Stimulated activated naive B cell treated with anti-CD40 and anti-IgM and Interleukin-4, amounts not matched to agents 10 μg/mL and 1 μg/mL and 100 μg/mL, for 72 hours (primary cell): ENCODE results near the gene CHMP4B.

ENCODE experiments used
- ATAC-seq, 2 donors: fragments of 150-1000 bp; cut with Tn5 transposase; replicated peaks; 2 replicates each; pipeline ENCODE4 v1.10.0; 2021; ENCODE audit warnings: moderate library complexity in 1 of 2
- DNase-seq: peaks from one replicate; pipeline ENCODE4 v3.0.0; 2021
- H3K27ac Mint-ChIP-seq: one replicate; pipeline ENCODE4 v1.8.0; 2022; ENCODE audit warnings: mild to moderate bottlenecking, mixed read lengths
- H3K27me3 Mint-ChIP-seq, 2 donors: one replicate each; pipeline ENCODE4 v1.8.0; 2022; ENCODE audit warnings: mixed read lengths in 2 of 2
- H3K36me3 Mint-ChIP-seq, 2 donors: one replicate each; pipeline ENCODE4 v1.8.0; 2022; ENCODE audit warnings: mixed read lengths in 2 of 2, mild to moderate bottlenecking in 1 of 2
- H3K4me1 Mint-ChIP-seq, 2 donors: one replicate each; pipeline ENCODE4 v1.8.0; 2022; ENCODE audit warnings: mixed read lengths in 2 of 2, mild to moderate bottlenecking in 1 of 2
- H3K4me3 Mint-ChIP-seq, 2 donors: one replicate each; pipeline ENCODE4 v1.8.0; 2022; ENCODE audit warnings: mild to moderate bottlenecking in 2 of 2, mixed read lengths in 2 of 2, moderate library complexity in 1 of 2
- H3K9me3 Mint-ChIP-seq, 2 donors: one replicate each; pipeline ENCODE4 v1.8.0; 2022; ENCODE audit warnings: mixed read lengths in 2 of 2, mild to moderate bottlenecking in 1 of 2

Gene CHMP4B

DNA sequence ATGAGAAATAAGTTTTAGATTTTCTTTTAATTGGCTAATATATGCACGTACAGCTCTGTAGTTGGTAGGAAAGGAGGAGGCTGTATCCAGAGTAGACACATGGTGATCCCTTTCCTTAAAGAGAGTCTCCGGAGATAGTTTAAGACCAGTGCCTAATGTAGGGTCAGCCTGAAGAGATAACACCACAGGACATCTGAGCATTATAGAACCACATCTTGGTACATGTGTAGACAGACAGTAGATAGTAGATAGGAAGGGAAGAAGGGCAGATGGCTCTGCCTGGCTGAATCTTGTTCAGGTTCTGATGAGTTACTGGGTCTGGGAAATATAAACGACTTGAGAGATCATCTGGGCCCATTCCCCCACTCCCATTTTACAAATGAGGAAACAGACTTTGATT, 18.5 kb downstream of the CHMP4B start:
- ATAC-seq, result no peak
- Mint-ChIP-seq H3K9me3 (no peaks in the 10 kb centered on the region), H3K36me3 (peaks cover 44 to 45% of the 10 kb centered on the region in 2 donors), H3K4me3 (no peak overlapping the region), H3K27ac (peak overlapping the region; percentile 75), H3K4me1 (peaks cover 54 to 83% of the 10 kb centered on the region in 2 donors), H3K27me3 (no peaks in the 10 kb centered on the region)
- DNase-seq, result no peak

DNA sequence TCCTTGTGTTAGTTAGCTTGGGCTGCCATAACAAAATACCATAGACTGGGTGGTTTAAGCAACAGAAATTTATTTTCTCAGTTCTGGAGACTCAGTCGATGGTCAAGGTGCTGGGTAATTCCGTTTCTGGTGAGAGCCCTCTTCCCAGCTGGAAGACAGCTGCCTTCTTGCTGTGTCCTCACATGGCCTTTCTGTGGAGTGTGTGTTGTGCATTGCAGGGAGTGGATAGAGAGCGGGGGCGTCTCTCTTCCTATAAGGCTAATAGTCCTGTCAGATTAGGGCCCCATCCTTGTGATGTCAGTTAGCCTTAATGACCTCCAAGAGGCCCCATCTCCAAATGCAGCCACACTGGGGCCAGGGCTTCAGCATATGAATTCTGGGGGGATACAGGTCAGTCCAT, 19.2 kb downstream of the CHMP4B start:
- DNase-seq (no peak), ATAC-seq (no peak)
- Mint-ChIP-seq H3K27me3 (no peaks in the 10 kb centered on the region), H3K4me1 (peaks cover 50 to 81% of the 10 kb centered on the region in 2 donors), H3K9me3 (no peaks in the 10 kb centered on the region), H3K4me3 (no peak overlapping the region), H3K27ac (peak overlapping the region; percentile 75), H3K36me3 (peaks cover 46 to 49% of the 10 kb centered on the region in 2 donors)

DNA sequence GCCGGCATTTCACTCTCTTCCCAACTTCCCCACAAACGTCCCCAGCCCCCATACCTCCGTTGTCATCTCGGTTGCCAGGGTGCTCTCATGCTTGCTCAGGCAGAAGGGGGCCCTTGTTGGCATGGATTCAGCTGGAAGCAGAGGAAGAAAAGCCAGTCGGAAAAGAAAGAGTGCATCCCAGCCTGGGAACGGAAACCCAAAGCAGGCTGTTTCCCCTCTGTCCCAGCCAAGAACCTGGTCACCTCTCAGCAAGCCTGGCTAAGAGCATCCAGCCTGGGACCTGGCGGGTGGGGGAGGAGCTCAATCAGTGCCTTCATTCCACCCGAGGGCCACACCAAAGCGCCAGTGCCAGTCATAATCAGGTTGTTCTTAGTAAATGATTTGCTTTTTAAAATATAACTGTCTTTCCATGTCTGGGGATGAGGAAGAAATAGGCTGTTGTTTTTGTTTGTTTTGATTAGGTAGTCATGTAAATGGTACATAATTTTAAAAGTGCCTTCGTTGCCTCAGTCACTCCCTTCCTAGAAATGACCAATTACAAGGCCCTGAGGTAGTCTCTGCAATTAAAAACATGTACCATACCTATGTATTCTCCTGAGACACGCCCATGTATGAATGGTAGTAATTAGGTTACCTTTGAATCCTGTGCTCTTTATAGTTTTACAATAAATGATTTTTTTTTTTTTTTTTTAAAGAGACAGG, 21.1 kb downstream of the CHMP4B start:
- Mint-ChIP-seq H3K4me3 (no peak overlapping the region), H3K36me3 (peaks cover 46 to 53% of the 10 kb centered on the region in 2 donors), H3K27me3 (no peaks in the 10 kb centered on the region), H3K27ac (no peak overlapping the region), H3K4me1 (peaks cover 46 to 81% of the 10 kb centered on the region in 2 donors), H3K9me3 (no peaks in the 10 kb centered on the region)
- no peak for DNase-seq
- no peak for ATAC-seq

DNA sequence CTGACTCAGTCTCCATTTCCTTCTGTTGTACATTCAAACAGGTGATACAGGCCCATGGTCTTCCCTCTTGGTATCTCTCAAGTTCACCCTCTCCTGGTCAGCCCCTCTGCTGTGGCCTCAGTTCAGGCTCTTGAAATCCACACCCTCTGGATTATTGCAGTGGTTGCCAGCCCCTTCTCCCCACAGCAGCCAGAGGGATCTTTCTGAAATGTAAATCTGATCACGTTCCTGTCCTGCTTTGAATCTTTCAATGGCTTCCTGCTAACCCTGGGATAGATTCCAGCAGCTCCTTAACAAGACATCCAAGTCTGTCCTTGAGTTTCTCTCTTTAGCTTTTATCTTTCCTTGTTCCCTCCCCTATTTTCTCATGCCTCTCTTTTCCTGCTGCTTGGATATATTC, 22.2 kb downstream of the CHMP4B start:
- no peak for DNase-seq
- Mint-ChIP-seq H3K4me3 (no peak overlapping the region), H3K36me3 (peaks cover 46 to 53% of the 10 kb centered on the region in 2 donors), H3K27ac (peak overlapping the region; percentile 14), H3K27me3 (no peaks in the 10 kb centered on the region), H3K4me1 (peaks cover 46 to 81% of the 10 kb centered on the region in 2 donors), H3K9me3 (no peaks in the 10 kb centered on the region)
- ATAC-seq, result no peak

DNA sequence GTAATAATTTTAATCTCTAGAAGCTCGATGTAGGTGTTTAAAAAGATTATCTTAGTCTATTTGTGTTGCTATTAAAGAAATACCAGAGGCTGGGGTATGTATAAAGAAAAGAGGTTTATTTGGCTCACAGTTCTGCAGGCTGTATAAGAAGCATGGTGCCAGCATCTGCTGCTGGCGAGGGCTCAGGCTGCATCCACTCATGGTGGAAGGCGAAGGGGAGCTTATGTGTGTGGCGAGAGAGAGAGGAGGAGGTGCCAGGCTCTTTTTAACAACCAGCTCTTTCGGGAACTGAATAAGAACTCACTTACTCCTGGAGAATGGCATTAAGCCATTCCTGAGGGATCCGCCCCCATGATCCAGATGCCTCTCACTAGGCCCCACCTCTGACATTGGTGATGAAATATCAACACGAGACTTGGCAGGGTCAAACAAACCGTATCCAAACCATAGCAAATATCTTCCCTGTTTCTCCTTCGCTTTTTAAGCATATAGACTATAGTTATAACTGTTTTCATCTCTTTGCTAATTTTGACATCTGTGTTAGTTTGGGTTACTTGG, 24.5 kb downstream of the CHMP4B start:
- Mint-ChIP-seq H3K36me3 (peaks cover 41 to 51% of the 10 kb centered on the region in 2 donors), H3K4me3 (no peak overlapping the region), H3K27me3 (no peaks in the 10 kb centered on the region), H3K9me3 (no peaks in the 10 kb centered on the region), H3K27ac (peak overlapping the region; percentile 32), H3K4me1 (peaks cover 54 to 81% of the 10 kb centered on the region in 2 donors)
- no peak for DNase-seq
- no peak for ATAC-seq

DNA sequence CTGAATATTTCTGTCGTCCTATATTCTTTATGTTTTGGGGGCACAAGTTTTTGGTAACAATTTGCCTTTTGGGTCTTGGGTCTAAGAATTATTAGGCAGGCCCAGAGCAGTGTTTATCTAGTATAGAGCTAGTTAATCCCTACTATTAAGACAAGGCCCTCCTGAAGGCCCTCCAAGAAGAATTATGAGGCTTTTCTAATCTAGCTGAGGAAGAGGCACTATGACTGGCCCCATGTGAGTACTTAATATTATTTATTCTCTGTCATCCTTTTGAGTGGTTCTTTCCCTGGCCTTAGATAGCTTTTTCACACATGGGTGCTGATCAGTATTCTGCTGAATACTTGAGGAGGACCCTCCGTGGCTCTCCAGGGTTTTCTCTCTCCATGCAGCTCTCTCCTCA, 25.1 kb downstream of the CHMP4B start:
- no peak overlapping the region for H3K27ac Mint-ChIP-seq

DNA sequence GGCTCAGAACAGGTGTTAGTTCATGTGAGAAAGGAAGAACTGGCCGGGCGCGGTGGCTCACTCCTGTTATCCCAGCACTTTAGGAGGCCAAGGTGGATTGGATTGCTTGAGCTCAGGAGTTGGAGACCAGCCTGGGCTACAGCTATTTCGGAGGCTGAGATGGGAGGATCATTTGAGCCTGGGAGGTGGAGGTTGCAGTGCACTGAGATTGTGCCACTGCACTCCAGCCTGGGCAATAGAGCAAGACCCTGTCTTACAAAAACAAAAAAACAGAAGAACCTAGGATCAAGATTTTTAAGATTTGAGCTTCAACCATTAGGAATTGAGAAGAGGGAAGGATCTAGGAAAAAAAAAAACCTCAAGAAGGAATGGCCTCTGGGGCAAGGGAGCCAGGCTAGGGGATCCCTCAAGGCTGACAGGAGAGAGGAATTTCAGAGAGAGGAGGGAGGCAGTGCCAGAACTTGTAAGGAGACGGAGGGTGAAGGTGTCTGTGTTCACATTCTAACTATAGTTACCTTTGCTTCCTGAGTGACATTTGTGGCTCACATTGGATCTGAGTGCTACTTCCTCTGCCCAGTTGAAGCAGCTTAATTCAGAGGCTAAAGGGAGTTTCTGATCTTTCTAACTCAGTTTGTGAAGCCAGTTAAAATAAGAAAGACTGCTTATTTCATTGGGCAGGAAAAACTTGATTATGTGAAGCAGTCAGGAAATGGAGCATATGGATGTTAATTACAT, 26.1 kb downstream of the CHMP4B start:
- peak; percentile 51 to 71 for ATAC-seq
- peaks cover 65 to 91% of the 10 kb centered on the region in 2 donors for H3K4me1 Mint-ChIP-seq

More for the DNA sequence above, 25.1 kb downstream of the CHMP4B start:
- peaks cover 59 to 86% of the 10 kb centered on the region in 2 donors for H3K4me1 Mint-ChIP-seq
- H3K36me3 Mint-ChIP-seq, result peaks cover 41 to 55% of the 10 kb centered on the region in 2 donors
- ATAC-seq, result no peak
- no peak for DNase-seq
- H3K27me3 Mint-ChIP-seq, result no peaks in the 10 kb centered on the region
- no peak overlapping the region for H3K4me3 Mint-ChIP-seq
- H3K9me3 Mint-ChIP-seq, result no peaks in the 10 kb centered on the region

DNA sequence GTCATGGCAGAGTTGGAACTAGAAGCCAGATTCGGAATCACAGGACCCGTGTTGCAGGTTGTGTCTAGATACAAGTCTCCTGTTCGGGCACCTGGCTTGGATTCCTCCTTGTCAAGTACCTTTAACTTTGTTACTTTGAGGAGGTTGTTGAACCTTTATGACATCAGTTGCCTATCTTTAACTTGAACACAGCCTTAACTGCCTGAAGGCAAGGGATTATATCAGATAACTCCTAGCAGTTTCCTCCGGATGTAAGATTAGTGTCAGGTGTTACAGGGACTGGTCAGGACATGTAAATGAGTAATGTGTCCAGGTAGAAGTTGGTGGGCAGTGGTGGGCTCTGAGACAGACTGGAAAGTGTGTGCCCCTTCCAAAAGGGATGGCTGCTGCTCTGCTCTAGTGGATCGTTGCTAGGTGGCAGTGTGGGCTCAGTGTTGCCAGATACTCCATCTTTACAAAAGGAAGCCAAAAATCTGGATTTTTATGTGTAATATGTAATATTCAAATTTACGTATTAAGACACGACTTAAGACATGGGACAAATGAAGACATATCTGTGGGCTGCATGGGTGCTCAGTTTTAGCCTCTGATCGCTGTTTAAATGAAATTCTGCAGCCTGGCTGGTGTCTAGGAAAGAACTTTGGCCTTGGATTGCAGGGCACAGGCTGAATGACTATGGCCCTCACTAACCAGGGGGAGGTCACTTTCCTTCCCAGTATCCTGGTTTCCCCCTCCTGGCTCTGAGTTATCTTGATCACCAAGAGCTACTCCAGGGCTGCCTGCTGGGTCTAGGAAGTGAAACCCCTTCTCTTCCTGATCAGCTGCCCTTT, 27.1 kb downstream of the CHMP4B start:
- no peaks in the 10 kb centered on the region for H3K27me3 Mint-ChIP-seq
- peak overlapping the region; percentile 75 for H3K27ac Mint-ChIP-seq
- peaks cover 27 to 39% of the 10 kb centered on the region in 2 donors for H3K36me3 Mint-ChIP-seq
- no peak overlapping the region for H3K4me3 Mint-ChIP-seq
- H3K4me1 Mint-ChIP-seq, result peaks cover 69 to 96% of the 10 kb centered on the region in 2 donors
- no peak for DNase-seq
- ATAC-seq, result no peak
- H3K9me3 Mint-ChIP-seq, result no peaks in the 10 kb centered on the region

More for the DNA sequence above, 26.1 kb downstream of the CHMP4B start:
- peak overlapping the region; percentile 83 for H3K27ac Mint-ChIP-seq
- peak overlapping the region in 1 of 2 donors; percentile 33 for H3K4me3 Mint-ChIP-seq
- no peak for DNase-seq
- no peaks in the 10 kb centered on the region for H3K27me3 Mint-ChIP-seq
- peaks cover 33 to 46% of the 10 kb centered on the region in 2 donors for H3K36me3 Mint-ChIP-seq
- no peaks in the 10 kb centered on the region for H3K9me3 Mint-ChIP-seq

DNA sequence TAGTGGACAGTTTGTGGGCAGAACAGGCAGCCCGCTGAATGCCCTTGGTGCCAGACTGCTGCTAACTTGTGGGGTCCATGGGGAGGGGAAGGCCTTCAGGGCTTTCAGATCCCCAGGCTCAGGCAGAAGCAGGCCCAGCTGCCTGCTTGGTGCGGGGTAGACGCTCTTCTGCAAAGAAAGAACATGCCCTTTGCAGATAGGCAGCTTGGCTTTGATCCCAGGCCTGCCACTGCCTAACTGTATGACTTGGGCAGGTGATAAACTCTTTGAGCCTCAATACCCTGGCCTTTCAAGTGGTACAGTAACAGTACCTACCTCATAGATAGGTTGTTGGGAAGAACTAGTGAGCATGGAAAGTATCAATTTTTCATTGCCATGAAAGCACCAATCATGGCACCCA, 28.4 kb downstream of the CHMP4B start:
- H3K4me1 Mint-ChIP-seq, result peaks cover 74 to 98% of the 10 kb centered on the region in 2 donors
- no peak for DNase-seq
- peak in 1 of 2 donors; percentile 30 for ATAC-seq
- H3K9me3 Mint-ChIP-seq, result no peaks in the 10 kb centered on the region
- H3K27ac Mint-ChIP-seq, result peak overlapping the region; percentile 31
- no peak overlapping the region for H3K4me3 Mint-ChIP-seq
- H3K27me3 Mint-ChIP-seq, result no peaks in the 10 kb centered on the region
- H3K36me3 Mint-ChIP-seq, result peaks cover 19 to 33% of the 10 kb centered on the region in 2 donors

DNA sequence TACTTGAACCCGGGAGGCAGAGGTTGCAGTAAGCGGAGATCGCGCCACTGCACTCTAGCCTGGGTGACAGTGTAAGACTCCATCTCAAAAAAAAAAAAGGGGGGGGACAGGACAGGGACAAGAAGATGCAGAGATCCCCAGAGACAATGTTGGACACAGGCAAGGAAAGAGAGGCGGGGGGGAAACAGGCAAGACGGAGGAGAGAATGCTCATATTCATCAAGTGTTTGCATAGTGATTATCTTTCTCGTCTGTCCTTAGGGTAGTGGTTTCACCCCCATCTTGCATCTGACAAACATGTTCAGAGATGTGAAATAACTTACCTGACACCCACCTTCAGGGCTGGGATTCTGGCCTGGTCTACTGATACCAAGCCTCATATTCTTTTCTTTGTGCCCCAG, 29.0 kb downstream of the CHMP4B start:
- H3K4me1 Mint-ChIP-seq, result peaks cover 73 to 100% of the 10 kb centered on the region in 2 donors
- DNase-seq (no peak), ATAC-seq (no peak)
- H3K27ac Mint-ChIP-seq, result no peak overlapping the region
- H3K4me3 Mint-ChIP-seq, result no peak overlapping the region
- H3K27me3 Mint-ChIP-seq, result no peaks in the 10 kb centered on the region
- peaks cover 15 to 28% of the 10 kb centered on the region in 2 donors for H3K36me3 Mint-ChIP-seq
- H3K9me3 Mint-ChIP-seq, result no peaks in the 10 kb centered on the region

DNA sequence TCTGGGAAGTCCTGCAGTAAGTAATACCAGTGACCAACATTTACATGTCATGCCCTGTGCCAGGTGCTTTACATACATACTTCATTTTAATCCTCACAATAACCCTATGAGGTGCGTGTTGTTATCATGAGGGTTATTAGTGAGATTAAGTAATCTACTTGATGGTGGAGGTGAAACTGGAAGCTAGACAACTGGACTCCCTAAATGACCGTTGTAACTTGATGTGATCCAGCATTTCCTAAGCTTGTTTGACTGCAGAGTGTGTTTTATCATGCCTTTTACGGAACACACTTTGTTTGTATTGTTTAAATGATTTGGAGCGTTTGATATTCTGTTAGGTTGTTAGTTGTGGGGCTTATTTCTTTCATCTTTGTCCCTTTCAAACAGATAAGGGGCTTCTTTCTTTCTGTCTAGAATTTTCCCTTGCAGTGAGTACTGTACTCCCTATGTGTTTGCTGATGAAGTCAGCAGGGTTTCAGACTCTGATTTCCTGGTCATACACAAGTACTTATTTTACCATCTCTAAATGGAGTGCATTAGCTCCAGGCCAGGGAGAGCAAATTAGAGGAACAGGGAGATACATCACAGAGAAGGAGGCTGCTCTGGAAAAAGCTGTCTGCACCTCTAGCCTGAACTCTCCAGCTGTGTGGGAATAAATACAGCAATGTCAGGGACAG, 29.7 kb downstream of the CHMP4B start:
- H3K36me3 Mint-ChIP-seq, result peaks cover 12 to 25% of the 10 kb centered on the region in 2 donors
- H3K4me1 Mint-ChIP-seq, result peaks cover 75 to 100% of the 10 kb centered on the region in 2 donors
- ATAC-seq (no peak), DNase-seq (no peak)
- H3K4me3 Mint-ChIP-seq, result no peak overlapping the region
- peak overlapping the region; percentile 43 for H3K27ac Mint-ChIP-seq
- no peaks in the 10 kb centered on the region for H3K27me3 Mint-ChIP-seq
- H3K9me3 Mint-ChIP-seq, result no peaks in the 10 kb centered on the region

DNA sequence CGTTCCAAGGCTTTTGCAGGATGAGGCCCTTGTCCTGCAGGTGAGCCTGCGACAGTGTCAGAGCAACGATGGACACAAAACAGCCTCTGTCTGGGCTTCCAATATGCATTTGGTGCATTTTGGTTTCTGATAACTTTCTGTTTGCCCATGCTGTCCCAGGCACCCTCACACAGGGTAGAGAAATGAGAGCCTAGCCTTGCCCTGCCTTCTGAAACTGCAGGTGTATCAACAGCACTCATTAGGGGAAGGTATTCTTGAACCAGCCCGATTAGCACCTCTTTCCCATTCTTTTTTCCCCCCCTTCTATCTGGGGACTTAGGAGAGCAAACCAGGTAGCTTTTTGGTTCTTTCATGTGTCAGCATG, 30.3 kb downstream of the CHMP4B start:
- Mint-ChIP-seq H3K36me3 (peaks cover 11 to 26% of the 10 kb centered on the region in 2 donors), H3K4me3 (no peak overlapping the region), H3K4me1 (peaks cover 77 to 100% of the 10 kb centered on the region in 2 donors), H3K9me3 (no peaks in the 10 kb centered on the region), H3K27ac (no peak overlapping the region), H3K27me3 (no peaks in the 10 kb centered on the region)
- DNase-seq, result no peak
- ATAC-seq, result no peak

DNA sequence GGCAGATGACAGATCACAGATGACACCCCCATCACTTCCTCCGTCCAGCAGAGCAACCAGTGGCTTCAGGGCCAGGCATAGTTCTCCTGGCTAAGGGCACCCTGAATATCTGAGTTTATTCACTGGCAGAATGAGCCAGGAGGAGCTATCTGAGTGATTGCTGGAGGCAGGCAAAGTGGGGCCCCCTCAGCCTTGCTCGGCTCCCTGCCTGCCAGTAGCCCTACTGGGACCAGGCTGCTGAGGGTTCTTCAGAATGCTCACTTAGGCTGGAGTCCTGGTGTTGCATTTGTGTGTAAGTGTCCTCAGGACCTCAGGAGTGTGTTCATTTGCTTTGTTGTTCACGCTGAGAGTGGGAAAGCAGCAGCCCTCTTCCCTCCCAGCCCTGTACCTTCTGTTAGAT, 31.2 kb downstream of the CHMP4B start:
- Mint-ChIP-seq H3K4me3 (no peak overlapping the region), H3K9me3 (no peaks in the 10 kb centered on the region), H3K27ac (peak overlapping the region; percentile 66), H3K36me3 (peaks cover 13 to 28% of the 10 kb centered on the region in 2 donors), H3K27me3 (no peaks in the 10 kb centered on the region), H3K4me1 (peaks cover 76 to 100% of the 10 kb centered on the region in 2 donors)
- ATAC-seq (no peak), DNase-seq (no peak)
